Coronary artery (tissue), 2 donors: ENCODE results near the gene TBL1XR1.

Source experiments
- DNase-seq: peaks from one replicate; pipeline ENCODE4 v3.0.0-alpha.2; 2017; ENCODE audit warnings: low spot score
- H3K27ac ChIP-seq, 2 donors: fragments of 200-600 bp; sonication (generic); one replicate each; pipeline ENCODE4 v1.5.1; 2016 to 2019
- H3K4me3 ChIP-seq: fragments of 200-600 bp; sonication (generic); 2 replicates; pipeline ENCODE4 v1.5.1; 2016; ENCODE audit warnings: mild to moderate bottlenecking, moderate library complexity
- TF ChIP-seq, protein P1 (sequence below): fragments of 200-600 bp; sonication (generic); IDR thresholded peaks from one replicate; pipeline ENCODE4 v1.5.1; 2019; ENCODE audit warnings: antibody characterized with exemption

The TBL1XR1 gene

DNA sequence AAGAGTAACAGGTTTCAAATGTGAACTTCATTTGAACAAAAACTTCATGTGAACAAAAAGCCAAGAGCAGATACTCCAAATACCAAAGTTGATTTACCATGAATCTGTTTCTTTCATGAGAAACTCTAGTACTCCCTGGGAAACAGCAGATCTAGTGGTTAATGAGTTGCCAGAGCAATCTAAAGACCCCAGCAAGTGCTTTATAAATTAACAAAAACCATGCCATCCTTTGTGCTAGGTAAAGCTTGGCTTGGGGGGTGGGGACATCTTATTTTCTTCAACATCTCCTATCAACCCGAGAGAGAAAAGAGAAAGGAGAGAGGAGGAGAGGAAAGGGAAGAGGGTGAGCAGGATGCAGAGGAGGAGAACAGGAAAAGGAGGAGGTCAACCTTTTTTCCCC lies 100.7 kb downstream of the TBL1XR1 start:
- TF ChIP-seq, protein P1, sequence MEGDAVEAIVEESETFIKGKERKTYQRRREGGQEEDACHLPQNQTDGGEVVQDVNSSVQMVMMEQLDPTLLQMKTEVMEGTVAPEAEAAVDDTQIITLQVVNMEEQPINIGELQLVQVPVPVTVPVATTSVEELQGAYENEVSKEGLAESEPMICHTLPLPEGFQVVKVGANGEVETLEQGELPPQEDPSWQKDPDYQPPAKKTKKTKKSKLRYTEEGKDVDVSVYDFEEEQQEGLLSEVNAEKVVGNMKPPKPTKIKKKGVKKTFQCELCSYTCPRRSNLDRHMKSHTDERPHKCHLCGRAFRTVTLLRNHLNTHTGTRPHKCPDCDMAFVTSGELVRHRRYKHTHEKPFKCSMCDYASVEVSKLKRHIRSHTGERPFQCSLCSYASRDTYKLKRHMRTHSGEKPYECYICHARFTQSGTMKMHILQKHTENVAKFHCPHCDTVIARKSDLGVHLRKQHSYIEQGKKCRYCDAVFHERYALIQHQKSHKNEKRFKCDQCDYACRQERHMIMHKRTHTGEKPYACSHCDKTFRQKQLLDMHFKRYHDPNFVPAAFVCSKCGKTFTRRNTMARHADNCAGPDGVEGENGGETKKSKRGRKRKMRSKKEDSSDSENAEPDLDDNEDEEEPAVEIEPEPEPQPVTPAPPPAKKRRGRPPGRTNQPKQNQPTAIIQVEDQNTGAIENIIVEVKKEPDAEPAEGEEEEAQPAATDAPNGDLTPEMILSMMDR = no peak
- DNase-seq = no peak
- Histone ChIP-seq H3K27ac (no peak overlapping the region), H3K4me3 (no peak overlapping the region)

DNA sequence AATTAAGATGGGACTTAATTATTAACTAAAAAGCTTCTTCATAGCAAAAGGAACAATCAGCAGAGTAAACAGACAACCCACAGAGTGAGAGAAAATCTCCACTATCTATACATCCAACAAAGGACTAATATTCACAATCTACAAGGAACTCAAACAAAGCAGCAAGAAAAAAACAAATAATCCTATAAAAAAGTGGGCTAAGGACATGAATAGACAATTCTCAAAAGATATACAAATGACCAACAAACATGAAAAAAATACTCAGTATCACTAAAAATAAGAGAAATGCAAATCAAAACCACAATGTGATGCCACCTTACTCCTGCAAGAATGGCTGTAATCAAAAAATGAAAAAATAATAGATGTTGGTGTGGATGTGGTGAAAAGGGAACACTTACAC lies 103.3 kb downstream of the TBL1XR1 start:
- TF ChIP-seq, protein P1 = no peak
- H3K4me3 ChIP-seq = no peak overlapping the region
- DNase-seq = no peak
- no peak overlapping the region for H3K27ac ChIP-seq

DNA sequence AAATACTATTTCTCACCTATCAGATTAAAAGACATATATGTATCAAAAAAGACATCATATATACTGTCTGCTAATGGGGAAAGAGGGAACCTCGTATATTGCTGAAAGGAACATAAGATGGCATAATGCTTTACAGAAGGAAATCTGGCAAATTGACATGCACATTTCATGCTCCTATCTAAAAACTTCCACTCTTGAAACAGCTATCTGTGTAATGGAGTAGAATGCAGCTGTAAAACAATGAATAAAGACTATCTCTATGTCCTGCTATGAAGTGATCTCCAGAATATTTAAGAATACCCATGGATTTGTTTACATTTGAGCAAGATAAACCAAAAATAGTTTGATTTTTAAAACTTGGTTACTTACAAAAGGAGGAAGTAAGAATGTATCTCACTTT lies 107.4 kb downstream of the TBL1XR1 start:
- Histone ChIP-seq H3K27ac (no peak overlapping the region), H3K4me3 (no peak overlapping the region)
- no peak for DNase-seq
- TF ChIP-seq, protein P1 = no peak

DNA sequence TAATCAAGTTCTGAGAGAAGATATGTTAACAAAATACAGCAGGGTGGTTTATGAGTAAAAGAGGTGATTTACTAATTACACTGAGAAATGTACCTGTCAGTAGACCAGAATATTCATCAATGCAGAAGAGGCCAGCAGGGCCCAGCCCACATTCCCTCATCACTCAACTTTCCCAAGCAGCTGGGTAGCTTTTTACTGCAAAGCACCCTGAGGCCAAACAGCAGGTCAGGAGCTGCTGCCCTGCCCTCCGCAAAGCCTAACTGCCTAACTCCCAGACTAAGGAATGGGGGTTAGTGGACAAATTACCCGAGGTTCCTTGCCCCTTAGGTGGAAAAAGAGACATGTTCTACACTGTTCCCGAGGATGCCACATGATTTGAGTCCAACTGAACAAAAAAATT lies 108.2 kb downstream of the TBL1XR1 start:
- Histone ChIP-seq H3K4me3 (no peak overlapping the region), H3K27ac (no peak overlapping the region)
- no peak for DNase-seq
- TF ChIP-seq, protein P1 = no peak

DNA sequence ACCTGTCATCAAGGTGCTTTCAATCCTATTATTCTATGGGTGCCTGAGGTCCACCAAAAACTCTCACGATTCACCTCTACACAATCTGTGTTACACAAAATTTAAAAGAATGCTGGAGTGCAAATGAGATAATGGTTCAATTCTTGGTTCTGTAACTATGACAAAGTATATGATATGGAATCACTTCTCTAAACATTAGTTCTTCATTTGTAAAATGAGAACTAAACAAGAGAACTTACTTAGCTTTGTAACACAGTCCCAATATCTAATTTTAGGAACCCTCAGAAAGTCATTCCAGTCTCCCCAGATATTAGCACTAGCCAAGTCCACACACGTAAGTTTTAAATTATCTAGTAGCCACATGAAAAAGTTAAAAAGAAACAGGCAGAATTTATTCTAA lies 111.5 kb downstream of the TBL1XR1 start:
- TF ChIP-seq, protein P1 = no peak
- H3K27ac ChIP-seq = no peak overlapping the region
- no peak for DNase-seq
- no peak overlapping the region for H3K4me3 ChIP-seq

DNA sequence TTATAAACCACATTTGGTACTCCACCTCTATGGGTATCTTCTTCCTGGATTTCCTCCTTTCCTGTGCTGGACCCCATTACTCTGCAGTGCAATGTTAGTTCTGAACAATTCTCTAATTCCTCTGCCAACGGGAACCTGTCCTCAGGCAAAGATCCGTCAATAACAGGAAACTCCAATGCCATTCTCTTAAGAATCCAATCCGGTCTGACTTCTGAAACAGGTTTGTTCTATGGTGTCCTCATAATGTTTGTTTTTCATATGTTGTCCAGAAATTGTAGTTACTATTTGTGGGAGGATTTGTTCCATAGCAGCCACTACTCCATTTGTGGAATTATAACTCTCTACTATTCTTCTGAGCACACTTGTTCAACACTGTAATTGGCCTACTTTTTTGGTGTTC lies 112.7 kb downstream of the TBL1XR1 start:
- no peak overlapping the region for H3K27ac ChIP-seq
- TF ChIP-seq, protein P1 = no peak

DNA sequence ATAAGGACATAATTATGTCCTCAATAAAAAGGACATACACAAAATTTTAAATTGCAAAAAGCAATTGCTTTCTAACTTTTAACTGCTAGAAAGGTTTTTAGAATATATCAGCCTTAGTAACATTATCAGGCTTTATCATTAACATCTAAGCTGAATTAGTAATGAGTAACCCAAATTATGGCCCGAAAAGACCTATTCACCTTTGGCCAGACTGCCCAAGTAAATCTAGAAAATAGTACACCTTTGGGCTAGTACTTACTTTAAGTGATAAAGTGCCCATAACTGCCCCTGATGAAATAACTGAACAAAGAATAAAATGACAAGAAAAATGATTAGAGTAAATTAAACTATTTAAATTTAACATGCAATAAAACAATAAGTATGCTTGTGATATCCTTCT lies 117.2 kb downstream of the TBL1XR1 start:
- TF ChIP-seq, protein P1 = no peak
- no peak for DNase-seq
- Histone ChIP-seq H3K4me3 (no peak overlapping the region), H3K27ac (no peak overlapping the region)

More for the DNA sequence above, 112.7 kb downstream of the TBL1XR1 start:
- DNase-seq = no peak
- H3K4me3 ChIP-seq = no peak overlapping the region
